A673 (cell line): Measurements from ENCODE around the gene TAF11L5.
"Not testable (repeated sequence)": the region's sequence is repeated elsewhere in the genome, so short reads cannot be mapped to it uniquely, and the experiment has no call there.

Source experiments
- CTCF ChIP-seq: fragments of 300-800, 200-600 bp; sonication (generic); conservative IDR thresholded peaks from 2 replicates; pipeline ENCODE4 v1.5.1; 2017; ENCODE audit warnings: low read depth, mild to moderate bottlenecking, antibody characterized with exemption, low read length, moderate library complexity, mixed read lengths
- EZH2 ChIP-seq: fragments of 200-600 bp; sonication (generic); IDR thresholded peaks from 2 replicates; pipeline ENCODE4 v1.6.1; 2017; ENCODE audit warnings: borderline replicate concordance, low read depth, mild to moderate bottlenecking, mixed read lengths, antibody characterized with exemption, low read length; ENCODE audit not compliant: poor library complexity, severe bottlenecking

GRCh38 chr5:17486464-17487173 lies 38.4 kb upstream of the TAF11L5 start:
- not testable (repeated sequence) for TF ChIP-seq CTCF, EZH2
